H1 (cell line): ENCODE data around the gene BEST3. TPM values are rescaled to one million over a fixed set of nuclear protein-coding genes. Genes with fewer than 3 reads are reported as not detected.

Source experiments
- CTCF ChIA-PET: fragments of 300-600 bp; sonication (Branson Sonifier 250); formaldehyde crosslinking; loops from one replicate; lab custom pipeline; 2021; ENCODE audit not compliant: partially characterized antibody; lab: Charles Lee
- POLR2A ChIA-PET: fragments of 300-600 bp; sonication (Branson Sonifier 250); formaldehyde crosslinking; loops from one replicate; lab custom pipeline; 2021; ENCODE audit warnings: inconsistent platforms; ENCODE audit not compliant: partially characterized antibody; lab: Charles Lee
- DNase-seq, 2 experiments: peaks; one replicate each; pipeline versions ENCODE4 v3.0.0 to v3.0.0-alpha.2; 2010 to 2022; ENCODE audit warnings: low spot score in 2 of 2, low read depth in 1 of 2, mixed read lengths in 1 of 2
- FAIRE-seq: peaks from 2 replicates; lab custom pipeline; 2011; peaks lifted over from hg19 to GRCh38; lab: Jason Lieb, UNC
- H2AFZ ChIP-seq: 2 replicates; pipeline ENCODE4 v1.8.1; 2012; ENCODE audit warnings: low read length, inconsistent platforms
- H2AK5ac ChIP-seq: 2 replicates; pipeline ENCODE4 v1.6.1; 2013; ENCODE audit warnings: low read depth, low read length
- H2BK120ac ChIP-seq: replicated peaks from 2 replicates; pipeline ENCODE3; 2013; ENCODE audit warnings: low read depth, low read length, inconsistent platforms
- H2BK12ac ChIP-seq: 2 replicates; pipeline ENCODE4 v1.6.1; 2013; ENCODE audit warnings: low read depth, low read length
- H2BK15ac ChIP-seq: 2 replicates; pipeline ENCODE4 v1.6.1; 2013; ENCODE audit warnings: low read length
- H2BK20ac ChIP-seq: 2 replicates; pipeline ENCODE4 v1.6.1; 2013; ENCODE audit warnings: low read length
- H2BK5ac ChIP-seq: 2 replicates; pipeline ENCODE4 v1.6.1; 2013; ENCODE audit warnings: low read depth, low read length
- H3K14ac ChIP-seq: 2 replicates; pipeline ENCODE4 v1.6.1; 2013; ENCODE audit warnings: inconsistent platforms; ENCODE audit not compliant: insufficient read length
- H3K18ac ChIP-seq: 2 replicates; pipeline ENCODE4 v1.6.1; 2013; ENCODE audit warnings: low read length; ENCODE audit errors: extremely low read depth
- H3K23ac ChIP-seq: 2 replicates; pipeline ENCODE4 v1.6.1; 2013; ENCODE audit warnings: inconsistent platforms; ENCODE audit not compliant: insufficient read length
- H3K23me2 ChIP-seq: 2 replicates; pipeline ENCODE4 v1.6.1; 2013; ENCODE audit warnings: low read depth, low read length
- H3K27ac ChIP-seq: 2 replicates; pipeline ENCODE4 v1.6.1; 2011; ENCODE audit warnings: low read depth, low read length, inconsistent platforms
- H3K27me3 ChIP-seq, 4 experiments: replicated peaks in 1 of 4; 1 replicate in 1 of 4; 2 replicates in 3 of 4; pipeline versions ENCODE4 v1.6.1 to v1.8.1; 2011 to 2013; ENCODE audit warnings: low read length in 3 of 4, mild to moderate bottlenecking in 3 of 4, inconsistent platforms in 2 of 4, mixed read lengths in 2 of 4, moderate library complexity in 1 of 4; ENCODE audit not compliant: control insufficient read depth in 3 of 4, insufficient read depth in 3 of 4; ENCODE audit errors: extremely low read depth in 1 of 4
- H3K36me3 ChIP-seq, 4 experiments: 2 replicates each; pipeline versions ENCODE4 v1.6.1 to v1.8.1; 2011 to 2013; ENCODE audit warnings: mild to moderate bottlenecking in 4 of 4, low read length in 3 of 4, moderate library complexity in 2 of 4, control low read depth in 1 of 4, inconsistent platforms in 1 of 4; ENCODE audit not compliant: insufficient read depth in 4 of 4, control insufficient read depth in 2 of 4
- H3K4ac ChIP-seq: replicated peaks from 2 replicates; pipeline ENCODE3; 2013; ENCODE audit warnings: low read length, low read depth, mixed read lengths, inconsistent platforms; ENCODE audit not compliant: insufficient read length
- H3K4me1 ChIP-seq, 4 experiments: replicated peaks in 1 of 4; 1 replicate in 1 of 4; 2 replicates in 3 of 4; pipeline versions ENCODE4 v1.6.1 to v1.8.1; 2011 to 2013; ENCODE audit warnings: low read length in 3 of 4, inconsistent platforms in 2 of 4, mixed read lengths in 1 of 4; ENCODE audit not compliant: insufficient read depth in 4 of 4, control insufficient read depth in 3 of 4
- H3K4me2 ChIP-seq, 2 experiments: 2 replicates each; pipeline versions ENCODE4 v1.6.1 to v1.8.1; 2011 to 2013; ENCODE audit warnings: low read depth in 2 of 2, low read length in 2 of 2, control low read depth in 1 of 2, inconsistent platforms in 1 of 2, mild to moderate bottlenecking in 1 of 2; ENCODE audit not compliant: insufficient read depth in 1 of 2
- H3K4me3 ChIP-seq, 4 experiments: fragments of 200-600, 300-600 bp in 1 of 4; sonication (generic), shearing (Covaris generic), sonication (Bioruptor Twin) in 1 of 4; 2 replicates each; pipeline versions ENCODE4 v1.5.1 to v1.8.1; 2011 to 2016; ENCODE audit warnings: low read length in 4 of 4, low read depth in 3 of 4, control low read depth in 2 of 4, inconsistent platforms in 2 of 4, mild to moderate bottlenecking in 2 of 4, mixed read lengths in 1 of 4, moderate library complexity in 1 of 4; ENCODE audit not compliant: insufficient read depth in 2 of 4; ENCODE audit errors: extremely low read depth in 1 of 4
- H3K56ac ChIP-seq: replicated peaks from 2 replicates; pipeline ENCODE3; 2013; ENCODE audit warnings: low read depth, mild to moderate bottlenecking, mixed read lengths, low read length, inconsistent platforms; ENCODE audit not compliant: insufficient read length
- H3K79me1 ChIP-seq: 2 replicates; pipeline ENCODE4 v1.6.1; 2013; ENCODE audit warnings: low read depth, low read length, control low read depth
- H3K79me2 ChIP-seq, 2 experiments: 2 replicates each; pipeline versions ENCODE4 v1.6.1 to v1.8.1; 2012 to 2013; ENCODE audit warnings: low read length in 2 of 2, mild to moderate bottlenecking in 2 of 2, inconsistent platforms in 1 of 2; ENCODE audit not compliant: insufficient read depth in 2 of 2, control insufficient read depth in 1 of 2
- H3K9ac ChIP-seq, 4 experiments: replicated peaks in 1 of 4; 1 replicate in 1 of 4; 2 replicates in 3 of 4; pipeline versions ENCODE4 v1.6.1 to v1.8.1; 2011 to 2013; ENCODE audit warnings: low read depth in 3 of 4, low read length in 3 of 4, control low read depth in 2 of 4, mild to moderate bottlenecking in 2 of 4, moderate library complexity in 2 of 4, inconsistent platforms in 1 of 4; ENCODE audit errors: extremely low read depth in 1 of 4
- H3K9me3 ChIP-seq, 2 experiments: 2 replicates each; pipeline versions ENCODE4 v1.6.1 to v1.8.1; 2012 to 2013; ENCODE audit warnings: mild to moderate bottlenecking in 2 of 2, moderate library complexity in 2 of 2, control low read depth in 1 of 2, inconsistent platforms in 1 of 2, low read depth in 1 of 2, low read length in 1 of 2, mixed read lengths in 1 of 2; ENCODE audit not compliant: insufficient read depth in 2 of 2
- H4K20me1 ChIP-seq, 2 experiments: replicated peaks in 1 of 2; 2 replicates each; pipeline versions ENCODE3 to v1.8.1; 2011 to 2013; ENCODE audit warnings: inconsistent platforms in 2 of 2, low read length in 2 of 2, mild to moderate bottlenecking in 1 of 2; ENCODE audit not compliant: insufficient read depth in 2 of 2, control insufficient read depth in 1 of 2
- H4K5ac ChIP-seq: 2 replicates; pipeline ENCODE4 v1.6.1; 2013; ENCODE audit warnings: low read length, low read depth, mixed read lengths, inconsistent platforms; ENCODE audit not compliant: insufficient read length
- H4K8ac ChIP-seq: 2 replicates; pipeline ENCODE4 v1.8.0; 2013; ENCODE audit warnings: mild to moderate bottlenecking, moderate library complexity, low read length, inconsistent platforms; ENCODE audit not compliant: insufficient read depth; ENCODE audit errors: extremely low read depth
- H4K91ac ChIP-seq: replicated peaks from 2 replicates; pipeline ENCODE3; 2013; ENCODE audit warnings: low read length, mixed read lengths, inconsistent platforms; ENCODE audit not compliant: insufficient read length
- JUND ChIP-seq: IDR thresholded peaks from 2 replicates; pipeline ENCODE4 v1.6.1; 2011; ENCODE audit warnings: mild to moderate bottlenecking, improper control_type of control experiment, low read length
- RBBP5 ChIP-seq: IDR thresholded peaks from 2 replicates; pipeline ENCODE4 v1.7.1; 2012; ENCODE audit warnings: low read depth, mild to moderate bottlenecking, inconsistent platforms, low read length, moderate library complexity, borderline replicate concordance
- WGBS, 2 experiments: shearing (Covaris generic) in 1 of 2; methylation state at CpG; one replicate each; pipeline versions ENCODE4 v1.1.6 to v1.1.7; 2013 to 2015; ENCODE audit warnings: low lambda C conversion rate in 2 of 2, mixed read lengths in 2 of 2, inconsistent platforms in 1 of 2, low coverage in 1 of 2, missing lambda C conversion rate in 1 of 2; ENCODE audit not compliant: insufficient replicate concordance in 2 of 2, insufficient coverage in 1 of 2, insufficient read length in 1 of 2; ENCODE audit errors: extremely low coverage in 1 of 2, missing lambda C conversion rate in 1 of 2; 5-methylcytosine and 5-hydroxymethylcytosine counted together
- polyA plus RNA-seq, 7 experiments: library from polyadenylated mRNA; depleted of rRNA in 3 of 7; stranded (reverse) in 5 of 7; unstranded in 2 of 7; fragments of >200 nt in 5 of 7; fragments of 200-250 nt in 2 of 7; gene quantifications; 1 replicate in 5 of 7; 2 replicates in 1 of 7; 4 replicates in 1 of 7; pipeline versions ENCODE4 v1.2.1 to v1.2.3, GENCODE V29; 2011 to 2013; ENCODE audit warnings: missing spikeins in 2 of 7, mixed read lengths in 2 of 7
- total RNA-seq: library from RNA; stranded (reverse); fragmentation: NEBNext Ultra II Directional; extraction: Animal tissue kit (Norgen Biotek cat#: 25700); gene quantifications from 2 replicates; pipeline ENCODE4 v1.2.1, GENCODE V29; 2021

Gene BEST3
- total and polyA plus RNA-seq, 2 of the 8 experiments (the other 6 are each of a cell fraction or from before 2014, with no cell fraction given), result 0.17 TPM; not detected in 1

DNA sequence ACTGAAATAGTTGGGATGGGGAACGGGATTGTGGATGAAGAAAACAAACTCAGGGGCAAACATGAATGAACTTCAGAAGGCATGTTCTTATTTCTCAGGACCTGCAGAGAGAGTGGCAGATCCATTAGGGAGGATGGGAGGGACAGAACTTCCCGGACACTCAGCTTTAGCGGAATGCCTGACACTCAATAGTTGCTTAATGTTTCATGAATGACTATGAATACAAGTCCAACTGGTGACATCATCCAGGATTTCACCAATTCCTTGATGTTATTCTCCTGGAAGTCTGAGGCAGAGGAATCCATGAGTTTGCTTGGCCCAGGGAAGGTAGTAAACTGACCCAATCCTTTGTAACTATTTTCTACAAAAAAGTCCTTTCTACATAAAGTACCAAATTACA, 50.6 kb downstream of the BEST3 start:
- ChIA-PET CTCF (interaction anchor here (1.3 kb wide), 1 partner anchor 8 kb away, joined by 9 read pairs; no protein-coding TSS in a partner anchor), POLR2A (no interaction called here)
- WGBS, 2 experiments, result 94% methylated on average over 3 of the region's 3 CpGs; no CpG with 5 or more reads in 1 of the 2 experiments
- Histone ChIP-seq H3K79me1 (no peaks in the 10 kb centered on the region), H2BK120ac (no peak overlapping the region), H3K4me2 (no peak overlapping the region), H2AFZ (no peak overlapping the region), H2BK12ac (no peak overlapping the region), H3K14ac (no peak overlapping the region), H4K5ac (no peak overlapping the region), H3K56ac (no peak overlapping the region), H3K4ac (no peak overlapping the region), H3K27ac (no peak overlapping the region), H3K4me1 (no peaks in the 10 kb centered on the region), H4K20me1 (no peaks in the 10 kb centered on the region), H4K8ac (no peak overlapping the region), H3K9ac (no peak overlapping the region), H3K36me3 (no peaks in the 10 kb centered on the region), H3K18ac (no peak overlapping the region), H2AK5ac (no peak overlapping the region), H3K23ac (no peak overlapping the region), H3K4me3 (no peak overlapping the region), H2BK20ac (no peak overlapping the region), H4K91ac (no peak overlapping the region), H2BK15ac (no peak overlapping the region), H2BK5ac (no peak overlapping the region), H3K23me2 (no peaks in the 10 kb centered on the region), H3K27me3 (no peaks in the 10 kb centered on the region), H3K9me3 (no peaks in the 10 kb centered on the region), H3K79me2 (no peaks in the 10 kb centered on the region)
- DNase-seq (no peak), FAIRE-seq (no peak)
- TF ChIP-seq RBBP5 (no peak), JUND (no peak)
